Gastrocnemius medialis (tissue), 4 donors: ENCODE results near the gene BBS4.
"Not testable (repeated sequence)": the region's sequence is repeated elsewhere in the genome, so short reads cannot be mapped to it uniquely, and the experiment has no call there.

Source experiments
- POLR2A ChIP-seq, 2 donors: fragments of 450-650 bp; IDR thresholded peaks; one replicate each; pipeline ENCODE4 v1.6.1; 2017; ENCODE audit warnings: antibody characterized with exemption in 2 of 2, mild to moderate bottlenecking in 2 of 2, moderate library complexity in 2 of 2
- TF ChIP-seq, protein P1 (sequence below), 5 experiments: fragments of 450-650 bp in 3 of 5; fragments of 200-600 bp in 2 of 5; sonication (generic) in 2 of 5; IDR thresholded peaks in 4 of 5; conservative IDR thresholded peaks in 1 of 5; 1 replicate in 4 of 5; 2 replicates in 1 of 5; pipeline ENCODE4 v1.5.1; 2016 to 2019; ENCODE audit warnings: antibody characterized with exemption in 5 of 5, mild to moderate bottlenecking in 3 of 5, moderate library complexity in 3 of 5

DNA sequence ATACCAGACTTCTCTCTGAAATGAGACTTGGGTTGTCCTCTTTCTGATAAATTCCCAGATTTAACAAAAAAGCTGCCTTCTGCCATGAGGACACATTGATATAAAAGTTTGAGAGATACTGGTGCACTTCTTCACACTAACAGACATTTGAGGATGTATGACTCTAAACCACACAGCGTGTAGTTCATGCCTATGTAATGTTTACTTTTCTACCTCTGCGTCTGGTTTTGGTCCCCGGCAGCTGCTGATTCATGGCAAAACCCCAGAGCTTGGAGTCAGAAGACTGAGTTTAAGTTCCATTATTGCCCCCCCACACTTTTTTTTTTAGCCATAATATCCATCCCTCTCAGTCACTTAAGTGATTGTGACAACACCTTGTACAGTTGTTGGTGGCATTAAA lies 30.0 kb upstream of the BBS4 start:
- not testable (repeated sequence) for TF ChIP-seq POLR2A (IDR thresholded peaks at IDR 0.05)
- TF ChIP-seq, protein P1, sequence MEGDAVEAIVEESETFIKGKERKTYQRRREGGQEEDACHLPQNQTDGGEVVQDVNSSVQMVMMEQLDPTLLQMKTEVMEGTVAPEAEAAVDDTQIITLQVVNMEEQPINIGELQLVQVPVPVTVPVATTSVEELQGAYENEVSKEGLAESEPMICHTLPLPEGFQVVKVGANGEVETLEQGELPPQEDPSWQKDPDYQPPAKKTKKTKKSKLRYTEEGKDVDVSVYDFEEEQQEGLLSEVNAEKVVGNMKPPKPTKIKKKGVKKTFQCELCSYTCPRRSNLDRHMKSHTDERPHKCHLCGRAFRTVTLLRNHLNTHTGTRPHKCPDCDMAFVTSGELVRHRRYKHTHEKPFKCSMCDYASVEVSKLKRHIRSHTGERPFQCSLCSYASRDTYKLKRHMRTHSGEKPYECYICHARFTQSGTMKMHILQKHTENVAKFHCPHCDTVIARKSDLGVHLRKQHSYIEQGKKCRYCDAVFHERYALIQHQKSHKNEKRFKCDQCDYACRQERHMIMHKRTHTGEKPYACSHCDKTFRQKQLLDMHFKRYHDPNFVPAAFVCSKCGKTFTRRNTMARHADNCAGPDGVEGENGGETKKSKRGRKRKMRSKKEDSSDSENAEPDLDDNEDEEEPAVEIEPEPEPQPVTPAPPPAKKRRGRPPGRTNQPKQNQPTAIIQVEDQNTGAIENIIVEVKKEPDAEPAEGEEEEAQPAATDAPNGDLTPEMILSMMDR (IDR thresholded peaks at IDR 0.05 in 4 of 5, conservative IDR thresholded peaks at IDR 0.05 in 1 of 5), result not testable (repeated sequence)
